SK-N-MC (cell line): ENCODE measurements around the gene RBM10.

Source experiments
- DNase-seq: peaks from one replicate; pipeline ENCODE4 v3.0.0-alpha.2; 2011; ENCODE audit warnings: low read depth, low spot score
- H3K27ac ChIP-seq: fragments of 200-600 bp; sonication (generic); 2 replicates; pipeline ENCODE4 v1.5.1; 2016; ENCODE audit warnings: mixed run types
- H3K36me3 ChIP-seq: fragments of 200-600 bp; sonication (generic); 2 replicates; pipeline ENCODE4 v1.6.1; 2017; ENCODE audit warnings: antibody characterized with exemption, low read length, mixed read lengths; ENCODE audit not compliant: insufficient read depth
- H3K4me3 ChIP-seq: fragments of 200-600 bp; sonication (generic); 2 replicates; pipeline ENCODE4 v1.5.1; 2016
- H3K9ac ChIP-seq: fragments of 200-600 bp; sonication (generic); 2 replicates; pipeline ENCODE4 v1.8.0; 2017; ENCODE audit warnings: mixed run types, mixed read lengths; ENCODE audit not compliant: insufficient read length
- H3K9me3 ChIP-seq: fragments of 200-600 bp; sonication (generic); 2 replicates; pipeline ENCODE4 v1.6.1; 2017; ENCODE audit warnings: low read depth, mild to moderate bottlenecking, antibody characterized with exemption, low read length, moderate library complexity, mixed read lengths
- EZH2 ChIP-seq: fragments of 200-600 bp; sonication (generic); IDR thresholded peaks from one replicate; pipeline ENCODE4 v1.6.1; 2017; ENCODE audit warnings: antibody characterized with exemption
- FOXP2 ChIP-seq: optimal IDR thresholded peaks from 2 replicates; pipeline ENCODE3; 2011; ENCODE audit warnings: mild to moderate bottlenecking, moderate library complexity; ENCODE audit not compliant: insufficient read depth; ENCODE audit errors: extremely low read length, control extremely low read depth
- POLR2AphosphoS5 ChIP-seq: IDR thresholded peaks from 2 replicates; pipeline ENCODE4 v1.6.1; 2012; ENCODE audit warnings: mild to moderate bottlenecking, low read depth, low read length, borderline replicate concordance

RBM10 gene

GRCh38 chrX:47179221-47179927, 34.4 kb downstream of the RBM10 start:
- no peak overlapping the region for H3K27ac ChIP-seq
- no peak for TF ChIP-seq EZH2
- TF ChIP-seq POLR2AphosphoS5: no peak
- TF ChIP-seq FOXP2: no peak
- H3K4me3 ChIP-seq: no peak overlapping the region
- H3K36me3 ChIP-seq: peaks cover 42% of the 10 kb centered on the region; the same call in 1 of the 2 replicates
- no peak for DNase-seq
- H3K9me3 ChIP-seq: no peaks in the 10 kb centered on the region
- no peak overlapping the region for H3K9ac ChIP-seq

GRCh38 chrX:47179928-47180255, 34.9 kb downstream of the RBM10 start:
- Histone ChIP-seq H3K9me3 (no peaks in the 10 kb centered on the region), H3K4me3 (no peak overlapping the region), H3K27ac (no peak overlapping the region), H3K9ac (no peak overlapping the region), H3K36me3 (peaks cover 42% of the 10 kb centered on the region; the same call in 1 of the 2 replicates)
- TF ChIP-seq EZH2 (no peak), POLR2AphosphoS5 (no peak), FOXP2 (no peak)
- DNase-seq: no peak

GRCh38 chrX:47180346-47180745, 35.3 kb downstream of the RBM10 start:
- Histone ChIP-seq H3K9me3 (no peaks in the 10 kb centered on the region), H3K27ac (no peak overlapping the region), H3K36me3 (peaks cover 42% of the 10 kb centered on the region; the same call in 1 of the 2 replicates), H3K4me3 (no peak overlapping the region), H3K9ac (no peak overlapping the region)
- DNase-seq: no peak
- TF ChIP-seq FOXP2 (no peak), POLR2AphosphoS5 (no peak), EZH2 (no peak)

GRCh38 chrX:47181301-47181700, 36.3 kb downstream of the RBM10 start:
- no peak for DNase-seq
- H3K4me3 ChIP-seq: no peak overlapping the region
- H3K27ac ChIP-seq: no peak overlapping the region
- no peaks in the 10 kb centered on the region for H3K9me3 ChIP-seq
- H3K9ac ChIP-seq: no peak overlapping the region
- TF ChIP-seq EZH2 (no peak), POLR2AphosphoS5 (no peak)
- peaks cover 43% of the 10 kb centered on the region; the same call in 1 of the 2 replicates for H3K36me3 ChIP-seq

- Histone ChIP-seq H3K9ac (no peak overlapping the region), H3K36me3 (peaks cover 46% of the 10 kb centered on the region; the same call in 1 of the 2 replicates), H3K27ac (no peak overlapping the region), H3K9me3 (no peaks in the 10 kb centered on the region), H3K4me3 (no peak overlapping the region)
- no peak for DNase-seq
- TF ChIP-seq POLR2AphosphoS5 (no peak), FOXP2 (no peak), EZH2 (no peak)
Observed at GRCh38 chrX:47182106-47182700, 37.2 kb downstream of the RBM10 start.

GRCh38 chrX:47184486-47184885, 39.5 kb downstream of the RBM10 start:
- Histone ChIP-seq H3K9me3 (no peaks in the 10 kb centered on the region), H3K27ac (no peak overlapping the region), H3K4me3 (no peak overlapping the region), H3K9ac (no peak overlapping the region), H3K36me3 (peaks cover 27% of the 10 kb centered on the region; the same call in 1 of the 2 replicates)
- no peak for DNase-seq
- TF ChIP-seq FOXP2: no peak
- no peak for TF ChIP-seq EZH2
- no peak for TF ChIP-seq POLR2AphosphoS5

GRCh38 chrX:47185241-47185640, 40.2 kb downstream of the RBM10 start:
- Histone ChIP-seq H3K27ac (no peak overlapping the region), H3K36me3 (peaks cover 26% of the 10 kb centered on the region; the same call in 1 of the 2 replicates), H3K9me3 (no peaks in the 10 kb centered on the region), H3K4me3 (no peak overlapping the region), H3K9ac (no peak overlapping the region)
- TF ChIP-seq EZH2: no peak
- TF ChIP-seq POLR2AphosphoS5: no peak
- no peak for TF ChIP-seq FOXP2
- DNase-seq: no peak

- DNase-seq: no peak
- H3K9ac ChIP-seq: no peak overlapping the region
- no peak overlapping the region for H3K4me3 ChIP-seq
- H3K36me3 ChIP-seq: peaks cover 23% of the 10 kb centered on the region; the same call in 1 of the 2 replicates
- H3K27ac ChIP-seq: no peak overlapping the region
- no peak for TF ChIP-seq EZH2
- TF ChIP-seq FOXP2: no peak
- TF ChIP-seq POLR2AphosphoS5: no peak
- H3K9me3 ChIP-seq: no peaks in the 10 kb centered on the region
Observed at GRCh38 chrX:47186096-47186740, 41.2 kb downstream of the RBM10 start.

GRCh38 chrX:47187106-47187677, 42.2 kb downstream of the RBM10 start:
- no peak for DNase-seq

More at GRCh38 chrX:47187106-47187677, 42.2 kb downstream of the RBM10 start:
- Histone ChIP-seq H3K4me3 (no peak overlapping the region), H3K36me3 (peaks cover 15% of the 10 kb centered on the region; the same call in 1 of the 2 replicates), H3K9ac (no peak overlapping the region), H3K9me3 (no peaks in the 10 kb centered on the region), H3K27ac (no peak overlapping the region)
- TF ChIP-seq EZH2 (no peak), POLR2AphosphoS5 (no peak), FOXP2 (no peak)
